Osteocyte (in vitro differentiated cells): Measurements from ENCODE around the gene PRR20G. TPM values are rescaled to one million over a fixed set of nuclear protein-coding genes. Genes with fewer than 3 reads are reported as not detected.

Experiments
- DNase-seq: peaks from one replicate; pipeline ENCODE4 v3.0.0; 2021; ENCODE audit warnings: mixed read lengths; ENCODE audit not compliant: unreplicated experiment; ENCODE audit errors: extremely low spot score
- H3K27ac Mint-ChIP-seq: one replicate; pipeline ENCODE4 v1.8.0; 2021; ENCODE audit warnings: mild to moderate bottlenecking, mixed read lengths; ENCODE audit not compliant: unreplicated experiment
- H3K27me3 Mint-ChIP-seq: one replicate; pipeline ENCODE4 v1.8.0; 2021; ENCODE audit warnings: mixed read lengths; ENCODE audit not compliant: unreplicated experiment
- H3K36me3 Mint-ChIP-seq: one replicate; pipeline ENCODE4 v1.8.0; 2021; ENCODE audit warnings: mixed read lengths; ENCODE audit not compliant: unreplicated experiment
- H3K4me1 Mint-ChIP-seq: one replicate; pipeline ENCODE4 v1.8.0; 2021; ENCODE audit warnings: mixed read lengths; ENCODE audit not compliant: unreplicated experiment
- H3K4me3 Mint-ChIP-seq: one replicate; pipeline ENCODE4 v1.8.0; 2021; ENCODE audit warnings: mild to moderate bottlenecking, moderate library complexity, mixed read lengths; ENCODE audit not compliant: unreplicated experiment
- H3K9me3 Mint-ChIP-seq: one replicate; pipeline ENCODE4 v1.8.0; 2021; ENCODE audit warnings: mixed read lengths; ENCODE audit not compliant: unreplicated experiment
- CTCF ChIP-seq: fragments of 200-600 bp; sonication (generic); IDR thresholded peaks from 2 replicates; pipeline ENCODE4 v1.5.0; 2021; ENCODE audit warnings: antibody characterized with exemption, mild to moderate bottlenecking, moderate library complexity
- total RNA-seq: library from RNA; stranded (reverse); gene quantifications from 2 replicates; pipeline ENCODE4 v1.2.1, GENCODE V29; 2021

PRR20G gene
- total RNA-seq, 1 donor from 2014 or later, result not detected

GRCh38 chr3:127328421-127328820 lies 40.6 kb upstream of the PRR20G start:
- no peaks in the 10 kb centered on the region for H3K4me1 Mint-ChIP-seq
- no peak for TF ChIP-seq CTCF
- no peak for DNase-seq
- no peaks in the 10 kb centered on the region for H3K36me3 Mint-ChIP-seq
- H3K27ac Mint-ChIP-seq, result no peak overlapping the region
- H3K9me3 Mint-ChIP-seq, result peaks cover 19% of the 10 kb centered on the region
- H3K4me3 Mint-ChIP-seq, result no peak overlapping the region
- peaks cover 4% of the 10 kb centered on the region for H3K27me3 Mint-ChIP-seq

GRCh38 chr3:127326341-127326740 lies 38.5 kb upstream of the PRR20G start:
- Mint-ChIP-seq H3K4me1 (no peaks in the 10 kb centered on the region), H3K9me3 (peaks cover 7% of the 10 kb centered on the region), H3K27me3 (peaks cover 4% of the 10 kb centered on the region), H3K27ac (no peak overlapping the region), H3K4me3 (no peak overlapping the region), H3K36me3 (no peaks in the 10 kb centered on the region)
- TF ChIP-seq CTCF, result no peak
- DNase-seq, result no peak

GRCh38 chr3:127325629-127325961 lies 37.7 kb upstream of the PRR20G start:
- no peak for DNase-seq
- Mint-ChIP-seq H3K4me1 (no peaks in the 10 kb centered on the region), H3K9me3 (peaks cover 12% of the 10 kb centered on the region), H3K4me3 (no peak overlapping the region), H3K36me3 (no peaks in the 10 kb centered on the region), H3K27ac (no peak overlapping the region), H3K27me3 (peaks cover 3% of the 10 kb centered on the region)
- TF ChIP-seq CTCF, result no peak

GRCh38 chr3:127324913-127325628 lies 37.2 kb upstream of the PRR20G start:
- H3K9me3 Mint-ChIP-seq, result peaks cover 7% of the 10 kb centered on the region
- H3K36me3 Mint-ChIP-seq, result no peaks in the 10 kb centered on the region
- DNase-seq, result no peak
- no peak overlapping the region for H3K27ac Mint-ChIP-seq
- no peak for TF ChIP-seq CTCF
- no peaks in the 10 kb centered on the region for H3K27me3 Mint-ChIP-seq
- H3K4me1 Mint-ChIP-seq, result no peaks in the 10 kb centered on the region
- H3K4me3 Mint-ChIP-seq, result no peak overlapping the region

GRCh38 chr3:127324076-127324475 lies 36.2 kb upstream of the PRR20G start:
- H3K4me1 Mint-ChIP-seq, result no peaks in the 10 kb centered on the region
- DNase-seq, result no peak
- H3K4me3 Mint-ChIP-seq, result no peak overlapping the region
- no peaks in the 10 kb centered on the region for H3K36me3 Mint-ChIP-seq
- H3K9me3 Mint-ChIP-seq, result peaks cover 6% of the 10 kb centered on the region
- no peak overlapping the region for H3K27ac Mint-ChIP-seq
- TF ChIP-seq CTCF, result no peak
- H3K27me3 Mint-ChIP-seq, result no peaks in the 10 kb centered on the region
